BLaER1 treated with 17β-estradiol and CSF1 and Interleukin-3, amounts not matched to agents 10 nM and 100 nM (cell line): ENCODE data around the gene EVPL.
"Not testable (repeated sequence)": the region's sequence is repeated elsewhere in the genome, so short reads cannot be mapped to it uniquely, and the experiment has no call there.

Experiments
- H3K27ac ChIP-seq, 11 experiments: shearing (Covaris generic); formaldehyde crosslinking; 2 replicates each; pipeline ENCODE4 v1.8.1; 2022
- H3K27me3 ChIP-seq, 11 experiments: shearing (Covaris generic); formaldehyde crosslinking; 2 replicates each; pipeline ENCODE4 v1.8.1; 2022
- H3K36me3 ChIP-seq, 11 experiments: shearing (Covaris generic); formaldehyde crosslinking; 2 replicates each; pipeline ENCODE4 v1.8.1; 2022
- H3K4me1 ChIP-seq, 10 experiments: shearing (Covaris generic); formaldehyde crosslinking; 2 replicates each; pipeline ENCODE4 v1.8.1; 2022
- H3K4me2 ChIP-seq, 11 experiments: shearing (Covaris generic); formaldehyde crosslinking; 2 replicates each; pipeline ENCODE4 v1.8.1; 2022
- H3K4me3 ChIP-seq, 10 experiments: shearing (Covaris generic); formaldehyde crosslinking; 2 replicates each; pipeline ENCODE4 v1.8.1; 2022
- H3K9ac ChIP-seq, 11 experiments: shearing (Covaris generic); formaldehyde crosslinking; 2 replicates each; pipeline ENCODE4 v1.8.1; 2022
- H3K9me3 ChIP-seq, 11 experiments: shearing (Covaris generic); formaldehyde crosslinking; replicated peaks in 1 of 11; 2 replicates each; pipeline ENCODE4 v1.8.1; 2022
- H4K20me1 ChIP-seq, 11 experiments: shearing (Covaris generic); formaldehyde crosslinking; 2 replicates each; pipeline ENCODE4 v1.8.1; 2022
- Cebpa-rat ChIP-seq, 11 experiments: shearing (Covaris generic); IDR thresholded peaks; 2 replicates each; pipeline ENCODE4 v1.8.1; 2022

The EVPL gene

DNA sequence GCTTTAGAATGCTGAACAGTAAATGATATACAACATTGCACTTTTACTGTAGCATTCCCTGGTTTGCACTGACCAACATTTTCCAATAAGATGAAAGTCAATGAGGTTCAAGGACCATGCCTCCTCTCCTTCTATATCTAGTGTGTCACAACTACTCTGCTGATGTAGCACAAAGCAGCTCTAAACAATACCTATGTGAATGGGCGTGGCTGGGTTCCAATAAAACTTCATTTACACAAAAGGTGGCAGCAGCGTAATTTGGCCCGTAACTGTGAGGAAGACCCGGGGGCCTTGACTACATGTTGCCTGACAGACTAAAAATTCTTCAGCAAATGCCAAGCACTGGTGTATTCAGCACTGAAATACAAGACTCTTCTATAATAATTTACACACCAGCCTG is 38.7 kb upstream of the EVPL start:
- TF ChIP-seq Cebpa-rat (IDR thresholded peaks at IDR 0.05), result no peak
- no peaks in the 10 kb centered on the region for H3K9me3 ChIP-seq
- H4K20me1 ChIP-seq, result peaks cover 16 to 58% (median 41%) of the 10 kb centered on the region in 11 experiments; a peak in 18 of 22 replicates
- no peak overlapping the region for H3K4me3 ChIP-seq
- H3K4me2 ChIP-seq, result no peak overlapping the region
- no peaks in the 10 kb centered on the region for H3K27me3 ChIP-seq
- peaks cover 5 to 12% (median 8%) of the 10 kb centered on the region in 10 experiments for H3K4me1 ChIP-seq
- H3K36me3 ChIP-seq, result peaks cover 88 to 96% (median 93%) of the 10 kb centered on the region in 11 experiments
- H3K9ac ChIP-seq, result no peak overlapping the region
- no peak overlapping the region for H3K27ac ChIP-seq

- H3K9me3 ChIP-seq, result no peaks in the 10 kb centered on the region
- TF ChIP-seq Cebpa-rat (IDR thresholded peaks at IDR 0.05), result no peak
- no peak overlapping the region for H3K9ac ChIP-seq
- no peaks in the 10 kb centered on the region for H3K27me3 ChIP-seq
- peaks cover 94 to 96% (median 95%) of the 10 kb centered on the region in 11 experiments for H3K36me3 ChIP-seq
- H3K4me1 ChIP-seq, result no peaks in the 10 kb centered on the region
- H3K27ac ChIP-seq, result no peak overlapping the region
- peaks cover 11 to 46% (median 28%) of the 10 kb centered on the region in 11 experiments; a peak in 17 of 22 replicates for H4K20me1 ChIP-seq
- no peak overlapping the region for H3K4me2 ChIP-seq
- no peak overlapping the region for H3K4me3 ChIP-seq
Observed at GRCh38 chr17:76063875-76064546, 36.9 kb upstream of the EVPL start.

DNA sequence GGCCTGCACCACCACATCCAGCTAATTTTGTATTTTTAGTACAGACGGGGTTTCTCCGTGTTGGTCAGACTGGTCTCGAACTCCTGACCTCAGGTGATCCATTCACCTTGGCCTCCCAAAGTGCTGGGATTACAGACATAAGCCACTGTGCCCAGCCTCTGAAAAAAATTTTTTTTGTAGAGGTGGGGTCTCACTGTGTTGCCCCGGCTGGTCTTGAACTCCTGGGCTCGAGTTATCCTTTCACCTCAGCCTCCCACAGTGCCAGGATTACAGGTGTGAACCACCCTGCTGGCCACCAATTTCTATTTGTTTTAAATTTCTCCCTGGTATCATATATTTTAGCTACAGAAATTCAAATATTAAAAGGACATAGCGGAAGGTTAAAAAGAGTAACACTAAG is 31.2 kb upstream of the EVPL start:
- H3K4me1 ChIP-seq, result peaks cover 0 to 14% (median 0%) of the 10 kb centered on the region in 10 experiments; a peak in 7 of 20 replicates
- not testable (repeated sequence) for H3K9ac ChIP-seq, H3K9me3 ChIP-seq, H3K4me3 ChIP-seq, H3K27ac ChIP-seq, H3K27me3 ChIP-seq, H3K4me2 ChIP-seq
- H3K36me3 ChIP-seq, result peaks cover 95 to 97% (median 96%) of the 10 kb centered on the region in 11 experiments
- H4K20me1 ChIP-seq, result peaks cover 0 to 38% (median 7%) of the 10 kb centered on the region in 11 experiments; a peak in 12 of 22 replicates

- Histone ChIP-seq H3K9ac (no peak overlapping the region), H3K27ac (no peak overlapping the region), H3K4me2 (no peak overlapping the region), H4K20me1 (peaks cover 0 to 41% (median 14%) of the 10 kb centered on the region in 11 experiments; a peak in 12 of 22 replicates), H3K27me3 (no peaks in the 10 kb centered on the region), H3K9me3 (no peaks in the 10 kb centered on the region), H3K36me3 (peaks cover 96 to 100% (median 98%) of the 10 kb centered on the region in 11 experiments), H3K4me3 (no peak overlapping the region), H3K4me1 (peaks cover 0 to 18% (median 0%) of the 10 kb centered on the region in 10 experiments; a peak in 7 of 20 replicates)
- no peak for TF ChIP-seq Cebpa-rat (IDR thresholded peaks at IDR 0.05)
Observed at GRCh38 chr17:76056882-76057281, 29.8 kb upstream of the EVPL start.

DNA sequence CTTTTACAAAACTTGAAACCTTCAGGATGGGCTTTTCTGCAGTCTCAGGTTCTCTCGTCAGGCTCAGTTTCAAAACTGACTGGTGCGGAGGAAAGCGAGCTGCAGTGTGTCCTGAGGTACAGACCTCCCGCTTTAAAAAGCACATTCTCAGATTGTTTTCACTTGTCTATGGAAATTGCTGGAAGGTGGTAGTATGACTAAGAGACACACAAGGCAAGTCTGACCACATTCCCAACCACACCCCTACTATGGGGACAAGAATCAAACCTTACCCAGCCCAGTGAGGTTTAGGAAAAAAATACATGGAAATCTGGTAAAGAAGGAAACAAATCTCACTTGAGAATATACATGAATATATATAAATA is 27.0 kb upstream of the EVPL start:
- H3K27me3 ChIP-seq, result no peaks in the 10 kb centered on the region
- H4K20me1 ChIP-seq, result peaks cover 0 to 51% (median 27%) of the 10 kb centered on the region in 11 experiments; a peak in 16 of 22 replicates
- 0 out of 22 replicates have a peak overlapping the region, but pooled peaks of 1 of the 11 experiments have one; percentile 3 for H3K9ac ChIP-seq
- H3K4me2 ChIP-seq, result peak overlapping the region in 3 of 11 experiments; percentile 20 to 50 (median 46); a peak in 5 of 22 replicates
- no peak for TF ChIP-seq Cebpa-rat (IDR thresholded peaks at IDR 0.05)
- H3K4me3 ChIP-seq, result no peak overlapping the region
- H3K9me3 ChIP-seq, result no peaks in the 10 kb centered on the region
- peaks cover 0 to 36% (median 11%) of the 10 kb centered on the region in 10 experiments; a peak in 11 of 20 replicates for H3K4me1 ChIP-seq
- peaks cover 96 to 100% (median 98%) of the 10 kb centered on the region in 11 experiments for H3K36me3 ChIP-seq
- H3K27ac ChIP-seq, result peak overlapping the region in 2 of 11 experiments; percentile 15 to 53; a peak in 3 of 22 replicates

DNA sequence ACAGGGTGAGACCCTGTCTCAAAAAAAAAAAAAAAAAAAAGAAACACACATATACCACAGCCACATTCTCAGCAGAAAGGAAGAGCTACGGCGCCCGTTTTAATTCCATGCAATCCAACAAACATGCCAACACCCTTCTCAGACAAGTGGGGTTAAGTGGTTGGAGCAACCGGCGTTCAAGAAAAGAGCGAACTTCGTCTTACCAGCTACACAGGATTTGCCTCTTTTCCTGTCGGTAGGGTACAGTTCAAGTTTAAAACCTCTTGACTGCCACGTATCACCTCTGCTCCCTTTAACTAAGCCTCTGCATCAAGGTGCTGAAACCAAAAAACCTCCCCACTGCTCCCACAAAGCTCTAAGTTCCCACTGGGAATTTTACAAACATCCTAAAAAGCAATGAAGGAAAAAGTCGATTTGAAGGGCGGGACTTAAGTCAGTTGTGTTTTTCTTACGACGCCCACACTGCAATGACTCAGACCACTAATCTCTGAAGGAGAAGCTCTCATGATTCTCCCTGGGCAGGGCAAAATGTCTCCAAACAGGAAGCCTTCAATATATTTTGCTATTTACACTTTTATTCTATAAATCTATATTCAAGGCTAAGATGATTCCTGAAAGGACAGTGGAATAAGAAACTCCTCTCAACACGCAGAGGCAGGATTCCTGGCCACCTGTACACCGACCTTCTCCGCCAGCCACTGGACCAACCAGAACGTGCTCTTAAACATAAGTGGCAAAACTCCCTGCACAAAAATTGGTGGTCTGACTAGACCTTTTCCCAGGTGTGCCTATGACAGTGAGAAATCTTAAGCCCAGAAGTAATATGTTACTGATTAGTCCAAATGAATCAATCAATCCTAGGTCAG is 26.4 kb upstream of the EVPL start:
- Histone ChIP-seq H3K4me1 (peaks cover 0 to 42% (median 15%) of the 10 kb centered on the region in 10 experiments; a peak in 12 of 20 replicates), H4K20me1 (peaks cover 1 to 55% (median 31%) of the 10 kb centered on the region in 11 experiments; a peak in 16 of 22 replicates), H3K4me2 (peak overlapping the region in 3 of 11 experiments; percentile 20 to 50 (median 46); a peak in 5 of 22 replicates), H3K4me3 (no peak overlapping the region), H3K27ac (peak overlapping the region in 2 of 11 experiments; percentile 15 to 53; a peak in 3 of 22 replicates), H3K9me3 (no peaks in the 10 kb centered on the region), H3K9ac (0 out of 22 replicates have a peak overlapping the region, but pooled peaks of 1 of the 11 experiments have one; percentile 3), H3K27me3 (no peaks in the 10 kb centered on the region), H3K36me3 (peaks cover 96 to 100% (median 98%) of the 10 kb centered on the region in 11 experiments)
- no peak for TF ChIP-seq Cebpa-rat (IDR thresholded peaks at IDR 0.05)

DNA sequence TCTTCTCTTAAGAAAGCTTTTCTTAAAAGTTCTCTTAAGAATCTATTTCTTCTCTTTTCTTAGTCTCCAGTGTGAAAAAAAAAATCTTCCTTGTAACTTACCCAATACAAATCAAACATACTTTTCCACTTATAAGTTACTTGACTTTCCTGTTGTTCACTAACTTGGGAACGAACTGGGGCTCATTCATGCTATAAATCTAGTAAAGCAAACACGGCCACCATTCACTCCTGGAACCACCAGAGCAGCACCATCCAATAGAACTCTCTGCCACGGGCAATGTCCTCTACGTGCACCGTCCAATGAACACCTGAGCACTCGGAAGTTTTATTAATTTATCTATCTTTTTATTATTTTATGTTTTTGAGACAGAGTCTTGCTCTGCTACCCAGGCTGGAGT is 24.5 kb upstream of the EVPL start:
- peaks cover 7 to 65% (median 35%) of the 10 kb centered on the region in 11 experiments; a peak in 16 of 22 replicates for H4K20me1 ChIP-seq
- peaks cover 95 to 100% (median 98%) of the 10 kb centered on the region in 11 experiments for H3K36me3 ChIP-seq
- TF ChIP-seq Cebpa-rat (IDR thresholded peaks at IDR 0.05), result no peak
- peaks cover 0 to 54% (median 22%) of the 10 kb centered on the region in 10 experiments; a peak in 12 of 20 replicates for H3K4me1 ChIP-seq
- no peak overlapping the region for H3K4me3 ChIP-seq
- no peak overlapping the region for H3K27ac ChIP-seq
- no peaks in the 10 kb centered on the region for H3K27me3 ChIP-seq
- H3K9me3 ChIP-seq, result no peaks in the 10 kb centered on the region
- H3K4me2 ChIP-seq, result no peak overlapping the region
- H3K9ac ChIP-seq, result peak overlapping the region in 1 of 11 experiments; percentile 3; a peak in 1 of 22 replicates

DNA sequence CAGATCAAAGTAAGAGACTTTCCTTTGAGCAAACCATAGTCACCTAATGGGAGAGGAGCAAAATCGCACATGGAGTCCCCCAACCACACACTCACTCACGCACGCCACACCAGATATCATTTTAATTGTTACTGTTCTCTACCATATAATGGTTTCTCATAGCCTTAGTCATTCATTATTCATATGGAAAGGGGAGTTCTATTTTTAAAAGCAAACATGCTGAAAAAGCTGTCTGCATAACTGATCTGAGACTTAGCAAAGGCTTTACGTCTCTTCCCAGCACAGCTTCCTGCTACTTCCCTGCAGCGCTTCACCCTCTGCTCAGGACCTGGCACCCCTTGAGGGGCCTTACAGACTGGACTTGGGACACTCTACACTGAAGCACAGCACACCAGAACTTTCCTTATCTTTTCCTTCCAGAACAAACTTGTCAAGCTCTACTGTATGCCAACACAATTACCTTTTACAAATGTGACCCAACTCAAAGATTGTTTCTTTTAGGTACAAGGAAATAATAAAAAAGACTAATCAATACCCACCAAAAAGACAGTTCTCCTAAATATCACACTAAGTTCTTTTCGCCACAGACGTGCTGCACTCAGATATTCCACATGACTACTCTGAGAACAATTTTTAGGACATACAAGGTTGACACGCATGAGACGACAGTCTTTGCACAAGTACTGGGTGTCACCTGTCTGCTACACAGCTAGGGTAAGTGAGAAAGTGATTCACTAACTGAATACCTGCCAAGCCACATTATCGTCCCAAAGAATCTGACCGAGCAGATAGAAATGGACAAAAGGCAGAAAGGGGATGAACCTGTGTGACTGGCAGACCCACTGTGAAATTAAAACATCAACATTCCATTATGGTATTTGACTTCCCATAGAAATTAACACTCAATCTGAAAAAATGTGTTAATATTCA is 23.7 kb upstream of the EVPL start:
- Histone ChIP-seq H3K4me1 (peaks cover 0 to 54% (median 22%) of the 10 kb centered on the region in 10 experiments; a peak in 12 of 20 replicates), H3K4me3 (no peak overlapping the region), H3K36me3 (peaks cover 95 to 100% (median 98%) of the 10 kb centered on the region in 11 experiments), H3K4me2 (no peak overlapping the region), H4K20me1 (peaks cover 7 to 62% (median 35%) of the 10 kb centered on the region in 11 experiments; a peak in 16 of 22 replicates), H3K9me3 (no peaks in the 10 kb centered on the region), H3K9ac (peak overlapping the region in 5 of 11 experiments; percentile 1 to 44 (median 7); a peak in 2 of 22 replicates), H3K27me3 (no peaks in the 10 kb centered on the region), H3K27ac (no peak overlapping the region)
- TF ChIP-seq Cebpa-rat (IDR thresholded peaks at IDR 0.05), result no peak
